Lung (tissue), 12 donors: ENCODE data around the gene PEX1. TPM values are rescaled to one million over a fixed set of nuclear protein-coding genes. Genes with fewer than 3 reads are reported as not detected.
"Not testable (repeated sequence)": the region's sequence is repeated elsewhere in the genome, so short reads cannot be mapped to it uniquely, and the experiment has no call there.

Experiments
- ATAC-seq: fragments of 200-7000 bp; cut with Tn5 transposase; one replicate; pipeline ENCODE4 v1.9.1; 2020; ENCODE audit warnings: moderate number of reproducible peaks; ENCODE audit not compliant: insufficient read depth, low FRiP score
- DNase-seq, 3 donors: peaks; one replicate each; pipeline ENCODE4 v3.0.0-alpha.2; 2013 to 2017
- H3K27ac ChIP-seq, 2 donors: one replicate each; pipeline ENCODE4 v1.5.1; 2013; ENCODE audit warnings: mild to moderate bottlenecking in 2 of 2, moderate library complexity in 2 of 2, control low read depth in 1 of 2, inconsistent platforms in 1 of 2, low read depth in 1 of 2, low read length in 1 of 2
- H3K27me3 ChIP-seq, 3 donors: one replicate each; pipeline ENCODE4 v1.5.1; 2013; ENCODE audit warnings: low read length in 2 of 3; ENCODE audit not compliant: control insufficient read depth in 3 of 3, insufficient read depth in 3 of 3
- H3K36me3 ChIP-seq, 4 donors: one replicate each; pipeline ENCODE4 v1.5.1; 2013; ENCODE audit warnings: low read length in 4 of 4, mild to moderate bottlenecking in 1 of 4, moderate library complexity in 1 of 4; ENCODE audit not compliant: control insufficient read depth in 4 of 4, insufficient read depth in 4 of 4
- H3K4me1 ChIP-seq, 5 donors: one replicate each; pipeline ENCODE4 v1.5.1; 2013; ENCODE audit warnings: low read length in 5 of 5, mild to moderate bottlenecking in 2 of 5, moderate library complexity in 1 of 5; ENCODE audit not compliant: control insufficient read depth in 5 of 5, insufficient read depth in 5 of 5
- H3K4me3 ChIP-seq: one replicate; pipeline ENCODE4 v1.5.1; 2013; ENCODE audit warnings: mild to moderate bottlenecking, control low read depth, moderate library complexity
- H3K9ac ChIP-seq, 2 donors: one replicate each; pipeline ENCODE4 v1.5.1; 2013; ENCODE audit warnings: low read length in 2 of 2, control low read depth in 1 of 2; ENCODE audit not compliant: insufficient read depth in 1 of 2
- H3K9me3 ChIP-seq, 4 donors: one replicate each; pipeline ENCODE4 v1.5.1; 2013; ENCODE audit warnings: low read length in 3 of 4, mild to moderate bottlenecking in 1 of 4, moderate library complexity in 1 of 4; ENCODE audit not compliant: control insufficient read depth in 4 of 4, insufficient read depth in 3 of 4
- CTCF ChIP-seq: IDR thresholded peaks from 2 replicates; pipeline ENCODE4 v1.5.1; 2012; ENCODE audit warnings: mild to moderate bottlenecking; ENCODE audit errors: control extremely low read depth, extremely low read depth
- WGBS, 2 donors: extraction: QIAGEN DNeasy Blood & Tissue Kit; methylation state at CpG; one replicate each; pipeline ENCODE4 v1.1.7; 2013; 5-methylcytosine and 5-hydroxymethylcytosine counted together
- polyA plus RNA-seq, 2 donors: library from polyadenylated mRNA; stranded (reverse); fragments of 200-250 nt; gene quantifications; one replicate each; pipeline ENCODE4 v1.2.1, GENCODE V29; 2013
- total RNA-seq, 2 donors: library from RNA; depleted of rRNA in 1 of 2; stranded (reverse); fragments of >200 nt in 1 of 2; gene quantifications; one replicate each; pipeline ENCODE4 v1.2.1, GENCODE V29; 2014 to 2021
- donor health status: control.
- donor health status: control.
- donor health status: Bipolar disorder and iron deficiency.
- donor health status: healthy.
- donor health status: DM: yes; HTN: yes; CAD: no.

The PEX1 gene
- total and polyA plus RNA-seq, 4 donors, result 7.2 to 52.7 (median 13.8) TPM

DNA sequence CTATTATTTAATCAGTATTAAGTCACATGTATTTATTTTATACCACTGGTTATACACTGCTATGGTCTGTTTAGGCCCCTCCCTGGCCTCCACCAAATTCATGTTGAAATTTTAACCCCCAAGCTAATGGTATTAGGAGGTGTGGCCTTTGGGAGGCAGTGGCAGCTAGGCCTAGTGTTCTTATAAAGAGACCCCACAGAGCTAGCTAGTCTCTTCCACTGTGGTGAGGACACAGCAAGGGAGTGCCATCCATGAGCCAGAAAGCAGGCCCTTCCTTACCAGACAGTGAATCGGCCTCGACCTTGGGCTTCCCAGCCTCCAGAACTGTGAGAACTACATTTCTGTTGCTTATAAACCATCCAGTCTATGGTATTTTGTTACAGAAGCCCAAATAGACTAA lies 28.9 kb upstream of the PEX1 start:
- ATAC-seq (no peak), DNase-seq (no peak)
- H3K27me3 ChIP-seq, result no peaks in the 10 kb centered on the region
- 94 to 98% methylated on average over 2 of the region's 2 CpGs for WGBS, 2 donors
- no peak for TF ChIP-seq CTCF
- peaks cover 0 to 12% (median 6%) of the 10 kb centered on the region in 4 donors for H3K36me3 ChIP-seq
- H3K27ac ChIP-seq, result no peak overlapping the region
- H3K4me3 ChIP-seq, result no peak overlapping the region
- H3K4me1 ChIP-seq, result no peaks in the 10 kb centered on the region
- no peak overlapping the region for H3K9ac ChIP-seq
- H3K9me3 ChIP-seq, result no peaks in the 10 kb centered on the region

GRCh38 chr7:92550194-92550593 lies 21.9 kb upstream of the PEX1 start:
- peak in 2 of 3 donors; percentile 11 to 12 for DNase-seq
- Histone ChIP-seq H3K9me3 (no peaks in the 10 kb centered on the region), H3K4me3 (no peak overlapping the region), H3K27me3 (no peaks in the 10 kb centered on the region), H3K36me3 (no peaks in the 10 kb centered on the region), H3K27ac (no peak overlapping the region), H3K4me1 (peaks cover 0 to 2% (median 0%) of the 10 kb centered on the region in 5 donors), H3K9ac (no peak overlapping the region)
- TF ChIP-seq CTCF, result no peak
- 54 to 72% methylated on average over 4 of the region's 4 CpGs for WGBS, 2 donors
- ATAC-seq, result no peak

DNA sequence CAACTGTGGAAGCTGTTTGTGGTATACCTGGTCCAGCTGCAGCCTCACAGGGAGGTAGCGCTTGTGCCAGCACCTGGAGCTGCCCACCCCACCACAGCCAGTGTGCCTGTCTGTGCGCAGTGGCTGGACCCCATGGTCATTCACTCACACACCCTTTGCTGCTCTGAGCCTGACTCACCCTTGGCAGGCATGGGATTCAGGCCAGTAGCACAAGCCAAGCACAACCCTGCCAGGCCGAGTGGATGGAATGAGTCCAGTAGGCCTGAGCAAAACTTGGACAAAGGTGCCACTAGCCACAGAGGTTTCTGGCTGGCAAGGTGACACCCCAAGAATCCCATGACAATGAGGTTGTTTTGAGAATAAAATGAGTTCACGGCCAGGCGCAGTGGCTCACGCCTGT lies 19.3 kb upstream of the PEX1 start:
- H3K4me3 ChIP-seq, result no peak overlapping the region
- no peaks in the 10 kb centered on the region for H3K27me3 ChIP-seq
- no peaks in the 10 kb centered on the region for H3K9me3 ChIP-seq
- peaks cover 0 to 2% (median 0%) of the 10 kb centered on the region in 5 donors for H3K4me1 ChIP-seq
- no peak overlapping the region for H3K9ac ChIP-seq
- no peak for DNase-seq
- ATAC-seq, result no peak
- no peak overlapping the region for H3K27ac ChIP-seq
- TF ChIP-seq CTCF, result no peak
- H3K36me3 ChIP-seq, result no peaks in the 10 kb centered on the region
- WGBS, 2 donors, result 92 to 93% methylated on average over 6 of the region's 6 CpGs

- ATAC-seq (no peak), DNase-seq (no peak)
- no peak overlapping the region for H3K27ac ChIP-seq
- H3K4me3 ChIP-seq, result no peak overlapping the region
- H3K27me3 ChIP-seq, result no peaks in the 10 kb centered on the region
- H3K9ac ChIP-seq, result no peak overlapping the region
- no peak for TF ChIP-seq CTCF
- whole genome bisulfite sequencing, 2 donors, result 91 to 93% methylated on average over 17 of the region's 17 CpGs
- peaks cover 0 to 2% (median 0%) of the 10 kb centered on the region in 5 donors for H3K4me1 ChIP-seq
- H3K9me3 ChIP-seq, result no peaks in the 10 kb centered on the region
- H3K36me3 ChIP-seq, result no peaks in the 10 kb centered on the region
These were observed 18.7 kb upstream of the PEX1 start for GRCh38 chr7:92546856-92547497.

DNA sequence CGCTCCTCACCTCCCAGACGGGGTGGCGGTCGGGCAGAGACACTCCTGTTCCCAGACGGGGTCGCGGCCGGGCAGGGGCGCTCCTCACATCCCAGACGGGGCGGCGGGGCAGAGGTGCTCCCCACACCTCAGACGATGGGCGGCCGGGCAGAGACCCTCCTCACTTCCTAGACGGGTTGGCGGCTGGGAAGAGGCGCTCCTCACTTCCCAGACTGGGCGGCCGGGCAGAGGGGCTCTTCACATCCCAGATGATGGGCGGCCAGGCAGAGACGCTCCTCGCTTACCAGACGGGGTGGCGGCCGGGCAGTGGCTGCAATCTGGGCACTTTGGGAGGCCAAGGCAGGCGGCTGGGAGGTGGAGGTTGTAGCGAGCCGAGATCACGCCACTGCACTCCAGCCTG lies 16.8 kb upstream of the PEX1 start:
- 95 to 96% methylated on average over 29 to 30 of the region's 30 CpGs for WGBS, 2 donors
- H3K4me3 ChIP-seq, H3K27me3 ChIP-seq, H3K9me3 ChIP-seq, H3K9ac ChIP-seq, H3K4me1 ChIP-seq, H3K27ac ChIP-seq, H3K36me3 ChIP-seq, DNase-seq, ATAC-seq: not testable (repeated sequence)
